IPS-18c (cell line): Measurements from ENCODE around the gene CIDEB.
"Not testable (repeated sequence)": the region's sequence is repeated elsewhere in the genome, so short reads cannot be mapped to it uniquely, and the experiment has no call there.

Experiments
- H3K4me3 ChIP-seq: 2 replicates; pipeline ENCODE4 v1.7.0; 2013; ENCODE audit warnings: low read depth, mild to moderate bottlenecking, low read length, moderate library complexity; ENCODE audit not compliant: insufficient read depth
- H3K9me3 ChIP-seq: one replicate; pipeline ENCODE4 v1.6.1; 2013; ENCODE audit warnings: mild to moderate bottlenecking, low read length, moderate library complexity; ENCODE audit not compliant: control insufficient read depth, insufficient read depth

CIDEB gene

GRCh38 chr14:24307575-24308341 is at the start of gene CIDEB:
Gene CIDEB (minus strand): TSS chr14:24307977. CDS start chr14:24307858, 119 bp downstream.
- H3K9me3 ChIP-seq, result no peaks in the 10 kb centered on the region
- H3K4me3 ChIP-seq, result no peak within 1 kb of the TSS

- no peaks in the 10 kb centered on the region for H3K9me3 ChIP-seq
- H3K4me3 ChIP-seq, result no peak overlapping the region
These were observed 48.4 kb upstream of the CIDEB start for GRCh38 chr14:24356208-24356607.

GRCh38 chr14:24355009-24355408 is 47.2 kb upstream of the CIDEB start:
- H3K4me3 ChIP-seq, result no peak overlapping the region
- no peaks in the 10 kb centered on the region for H3K9me3 ChIP-seq

GRCh38 chr14:24354482-24354825 is 46.7 kb upstream of the CIDEB start:
- H3K4me3 ChIP-seq, H3K9me3 ChIP-seq: not testable (repeated sequence)

- no peak overlapping the region for H3K4me3 ChIP-seq
- H3K9me3 ChIP-seq, result no peaks in the 10 kb centered on the region
These were observed 46.0 kb upstream of the CIDEB start for GRCh38 chr14:24353559-24354481.

- no peaks in the 10 kb centered on the region for H3K9me3 ChIP-seq
- no peak overlapping the region for H3K4me3 ChIP-seq
These were observed 43.7 kb upstream of the CIDEB start for GRCh38 chr14:24351517-24351916.

- Histone ChIP-seq H3K4me3 (no peak overlapping the region), H3K9me3 (no peaks in the 10 kb centered on the region)
These were observed 42.0 kb upstream of the CIDEB start for GRCh38 chr14:24349742-24350141.

- Histone ChIP-seq H3K4me3 (no peak overlapping the region), H3K9me3 (no peaks in the 10 kb centered on the region)
These were observed 40.4 kb upstream of the CIDEB start for GRCh38 chr14:24348186-24348585.

- H3K4me3 ChIP-seq, result no peak overlapping the region
- H3K9me3 ChIP-seq, result no peaks in the 10 kb centered on the region
These were observed 39.4 kb upstream of the CIDEB start for GRCh38 chr14:24347134-24347533.

GRCh38 chr14:24343795-24344660 is 36.3 kb upstream of the CIDEB start:
- no peak overlapping the region for H3K4me3 ChIP-seq
- no peaks in the 10 kb centered on the region for H3K9me3 ChIP-seq

- Histone ChIP-seq H3K4me3 (no peak overlapping the region), H3K9me3 (no peaks in the 10 kb centered on the region)
These were observed 35.1 kb upstream of the CIDEB start for GRCh38 chr14:24342889-24343288.

- no peak overlapping the region for H3K4me3 ChIP-seq
- no peaks in the 10 kb centered on the region for H3K9me3 ChIP-seq
These were observed 32.8 kb upstream of the CIDEB start for GRCh38 chr14:24340606-24341005.

GRCh38 chr14:24339284-24340151 is 31.7 kb upstream of the CIDEB start, which contains the start of gene RIPK3:
Gene RIPK3 (minus strand): TSS chr14:24339991. CDS start chr14:24339826, 165 bp downstream.
- no peaks in the 10 kb centered on the region for H3K9me3 ChIP-seq
- H3K4me3 ChIP-seq, result peak within 1 kb of the TSS; percentile 58

- Histone ChIP-seq H3K4me3 (peak overlapping the region; percentile 58; the same call in 1 of the 2 replicates), H3K9me3 (no peaks in the 10 kb centered on the region)
These were observed 31.1 kb upstream of the CIDEB start for GRCh38 chr14:24338843-24339242.

GRCh38 chr14:24337824-24338175 is 30.0 kb upstream of the CIDEB start:
- no peaks in the 10 kb centered on the region for H3K9me3 ChIP-seq
- H3K4me3 ChIP-seq, result no peak overlapping the region

GRCh38 chr14:24337144-24337823 is 29.5 kb upstream of the CIDEB start:
- H3K9me3 ChIP-seq, result no peaks in the 10 kb centered on the region
- H3K4me3 ChIP-seq, result no peak overlapping the region
